Fibroblast of lung (primary cell): Measurements from ENCODE around the gene VPS26B.

Experiments
- EZH2 ChIP-seq: IDR thresholded peaks from 2 replicates; pipeline ENCODE4 v1.5.1; 2012; ENCODE audit warnings: low read length, control low read depth, mild to moderate bottlenecking; ENCODE audit errors: missing control alignments
- TF ChIP-seq, protein P1 (sequence below), 2 donors: IDR thresholded peaks in 1 of 2; conservative IDR thresholded peaks in 1 of 2; 1 replicate in 1 of 2; 2 replicates in 1 of 2; pipeline ENCODE4 v1.5.1; 2011 to 2012; ENCODE audit warnings: low read length in 2 of 2, control low read depth in 1 of 2, inconsistent platforms in 1 of 2, low read depth in 1 of 2, mild to moderate bottlenecking in 1 of 2

GRCh38 chr11:134282121-134283045, 57.9 kb downstream of the VPS26B start:
- TF ChIP-seq, protein P1, sequence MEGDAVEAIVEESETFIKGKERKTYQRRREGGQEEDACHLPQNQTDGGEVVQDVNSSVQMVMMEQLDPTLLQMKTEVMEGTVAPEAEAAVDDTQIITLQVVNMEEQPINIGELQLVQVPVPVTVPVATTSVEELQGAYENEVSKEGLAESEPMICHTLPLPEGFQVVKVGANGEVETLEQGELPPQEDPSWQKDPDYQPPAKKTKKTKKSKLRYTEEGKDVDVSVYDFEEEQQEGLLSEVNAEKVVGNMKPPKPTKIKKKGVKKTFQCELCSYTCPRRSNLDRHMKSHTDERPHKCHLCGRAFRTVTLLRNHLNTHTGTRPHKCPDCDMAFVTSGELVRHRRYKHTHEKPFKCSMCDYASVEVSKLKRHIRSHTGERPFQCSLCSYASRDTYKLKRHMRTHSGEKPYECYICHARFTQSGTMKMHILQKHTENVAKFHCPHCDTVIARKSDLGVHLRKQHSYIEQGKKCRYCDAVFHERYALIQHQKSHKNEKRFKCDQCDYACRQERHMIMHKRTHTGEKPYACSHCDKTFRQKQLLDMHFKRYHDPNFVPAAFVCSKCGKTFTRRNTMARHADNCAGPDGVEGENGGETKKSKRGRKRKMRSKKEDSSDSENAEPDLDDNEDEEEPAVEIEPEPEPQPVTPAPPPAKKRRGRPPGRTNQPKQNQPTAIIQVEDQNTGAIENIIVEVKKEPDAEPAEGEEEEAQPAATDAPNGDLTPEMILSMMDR (conservative IDR thresholded peaks at IDR 0.05 in 1 of 2, IDR thresholded peaks at IDR 0.05 in 1 of 2; ENCODE audit: low read depth in 1 of 2, low read length in 2 of 2) = no peak
- no peak for TF ChIP-seq EZH2
